Anterior cingulate cortex (tissue), 58 donors: ENCODE results near the gene RAP1GAP2.
"Not testable (repeated sequence)": the region's sequence is repeated elsewhere in the genome, so short reads cannot be mapped to it uniquely, and the experiment has no call there.

Source experiments
- DNase-seq, 58 donors: peaks; one replicate each; lab custom pipeline; 2025; lab: John Stamatoyannopoulos, UW

The RAP1GAP2 gene

GRCh38 chr17:2808367-2809335 lies 12.4 kb downstream of the RAP1GAP2 start:
- peak in 10 of 58 donors; percentile 21 to 50 (median 30) for DNase-seq

GRCh38 chr17:2809337-2809736 lies 13.1 kb downstream of the RAP1GAP2 start:
- no peak for DNase-seq

DNA sequence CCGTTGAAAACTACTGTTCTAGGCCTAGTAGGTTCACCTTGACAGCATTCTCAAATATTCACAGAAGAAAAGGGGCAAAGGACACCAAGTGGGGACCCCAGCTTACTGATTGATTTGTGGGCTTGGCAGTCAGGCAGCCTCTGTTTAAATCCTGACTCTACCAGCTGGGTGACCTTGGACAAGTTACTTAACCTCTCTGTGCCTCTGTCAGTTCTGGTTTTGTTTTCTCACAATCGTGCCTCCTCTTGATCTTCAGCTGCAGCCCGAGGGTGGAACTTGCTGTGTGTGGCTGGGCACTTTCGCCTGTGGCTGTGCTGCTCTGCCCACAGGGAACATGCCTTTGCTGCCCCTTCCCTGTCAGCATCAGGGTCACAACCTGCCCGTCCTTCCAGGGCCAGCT lies 17.8 kb downstream of the RAP1GAP2 start:
- DNase-seq, result no peak

- no peak for DNase-seq
Observed at GRCh38 chr17:2814481-2815341, 18.5 kb downstream of the RAP1GAP2 start.

DNA sequence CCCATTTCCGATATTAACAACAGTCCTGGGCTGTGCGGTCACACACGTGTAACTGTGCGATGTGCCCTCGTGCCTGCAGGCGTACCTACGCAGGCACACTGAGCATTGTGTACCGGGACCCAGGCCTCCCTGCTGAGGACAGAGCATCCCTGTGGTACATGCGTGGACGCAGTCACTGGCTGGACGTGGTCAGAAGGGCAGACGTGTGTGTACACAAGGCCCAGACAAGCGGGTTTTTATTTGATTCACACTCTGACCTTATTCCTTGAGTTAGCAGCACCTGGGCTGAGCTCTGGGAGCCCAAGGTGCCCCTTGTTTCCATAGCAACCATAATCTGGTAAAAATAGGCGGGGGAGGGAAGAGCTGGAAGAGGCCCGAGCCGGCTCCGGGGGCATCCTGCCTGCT lies 19.5 kb downstream of the RAP1GAP2 start:
- DNase-seq, result no peak

DNA sequence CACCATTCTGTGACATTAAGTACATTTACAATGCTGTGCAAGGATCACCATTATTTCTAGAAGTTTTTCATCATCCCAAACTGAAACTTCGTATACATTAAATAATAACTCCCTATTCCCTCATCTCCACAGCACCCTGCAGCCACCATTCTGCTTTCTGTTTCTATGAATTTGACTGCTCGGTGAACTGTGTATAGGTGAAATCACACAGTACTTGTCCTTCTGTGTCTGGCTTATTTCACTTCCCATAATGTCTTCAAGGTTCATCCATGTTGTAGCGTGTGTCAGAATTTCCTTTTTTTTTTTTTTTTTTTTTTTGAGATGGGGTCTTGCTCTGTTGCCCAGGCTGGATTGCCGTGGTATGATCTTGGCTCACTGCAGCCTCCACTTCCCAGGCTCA lies 20.4 kb downstream of the RAP1GAP2 start:
- no peak for DNase-seq

GRCh38 chr17:2819294-2819693 lies 23.1 kb downstream of the RAP1GAP2 start:
- not testable (repeated sequence) for DNase-seq

- no peak for DNase-seq
Observed at GRCh38 chr17:2819921-2820501, 23.8 kb downstream of the RAP1GAP2 start.

GRCh38 chr17:2821868-2822267 lies 25.6 kb downstream of the RAP1GAP2 start:
- DNase-seq, result no peak

DNA sequence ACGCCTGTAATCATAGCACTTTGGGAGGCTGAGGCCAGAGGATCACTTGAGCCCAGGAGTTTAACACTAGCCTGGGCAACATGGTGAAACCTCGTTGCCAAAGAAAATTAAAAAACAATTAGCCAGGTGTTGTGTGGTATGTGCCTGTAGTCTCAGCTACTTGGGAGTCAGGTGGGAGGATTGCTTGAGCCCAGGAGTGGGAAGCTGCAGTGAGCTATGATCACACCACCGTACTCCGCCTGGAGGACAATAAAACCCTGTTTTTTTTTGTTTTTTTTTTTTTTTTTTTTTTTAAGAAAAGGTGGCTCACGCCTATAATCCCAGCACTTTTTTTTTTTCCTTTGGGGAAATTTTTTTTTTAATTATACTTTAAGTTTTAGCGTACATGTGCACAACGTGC lies 26.1 kb downstream of the RAP1GAP2 start:
- no peak for DNase-seq

DNA sequence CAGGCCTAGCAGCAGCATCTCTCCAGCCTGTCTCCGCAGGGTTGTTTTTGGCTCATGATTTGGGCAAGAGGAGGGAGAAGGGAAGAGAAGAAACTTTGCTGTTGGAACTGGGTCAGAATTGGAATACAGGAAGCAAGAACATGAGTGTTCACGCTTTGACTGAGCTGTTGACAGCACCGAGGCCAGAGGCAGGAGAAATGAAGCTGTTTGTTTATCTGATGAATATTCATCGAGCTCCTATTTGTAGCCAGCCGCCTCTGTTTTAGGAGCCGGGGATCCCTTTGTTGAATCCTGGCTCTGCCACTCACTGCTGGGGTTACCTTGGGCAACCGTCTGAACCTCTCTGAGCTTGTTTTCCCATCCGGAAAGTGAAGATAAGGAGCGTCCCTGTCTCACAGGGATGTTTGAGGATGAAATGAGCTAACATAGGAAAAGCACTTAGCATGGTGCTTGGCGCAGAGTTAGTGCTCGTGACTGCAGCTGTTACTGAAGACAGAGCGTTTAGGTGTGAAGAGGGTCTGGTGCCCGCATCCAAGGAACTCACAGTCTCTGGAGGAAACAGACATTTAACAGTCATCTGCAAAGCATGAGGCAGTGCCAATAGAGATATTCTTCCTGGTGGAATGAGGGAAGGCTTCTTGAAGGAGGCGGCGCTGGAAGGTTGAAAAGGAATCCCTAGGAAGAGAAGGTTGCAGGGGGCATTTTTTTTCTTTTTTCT lies 29.2 kb downstream of the RAP1GAP2 start:
- peak in 7 of 58 donors; percentile 16 to 64 (median 28) for DNase-seq

DNA sequence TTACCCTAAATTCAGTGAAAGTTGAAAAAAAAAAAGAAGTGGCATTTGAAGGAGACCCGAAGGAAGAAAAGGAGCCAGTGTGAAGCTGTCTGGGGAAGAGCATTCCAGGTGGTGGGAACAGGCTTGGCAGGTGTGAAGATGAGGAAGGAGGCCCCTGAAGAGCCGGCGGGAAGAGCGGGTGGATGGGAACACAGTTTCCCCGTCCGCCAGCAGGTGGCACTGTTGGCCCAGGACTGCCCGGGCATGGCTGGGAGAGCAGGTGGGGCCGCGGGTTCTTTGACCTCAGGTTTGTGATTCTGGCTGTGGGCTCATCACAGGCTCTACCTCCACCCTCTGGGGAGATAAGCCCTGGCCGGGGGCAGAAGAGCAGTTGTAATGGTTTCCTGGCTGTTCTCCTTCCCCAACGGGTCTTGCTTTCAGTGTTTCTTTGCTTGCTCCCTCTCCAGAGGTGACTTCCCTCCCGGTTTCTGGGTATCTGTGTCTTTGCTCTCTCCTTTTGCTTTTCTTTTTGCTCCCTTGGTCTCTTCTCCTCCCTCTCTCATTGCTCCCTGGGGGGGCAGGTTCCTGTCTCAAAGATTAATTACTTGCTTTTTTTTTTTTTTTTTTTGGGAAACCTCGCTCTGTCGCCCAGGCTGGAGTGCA lies 32.3 kb downstream of the RAP1GAP2 start:
- peak in 41 of 58 donors; percentile 6 to 77 (median 29) for DNase-seq

DNA sequence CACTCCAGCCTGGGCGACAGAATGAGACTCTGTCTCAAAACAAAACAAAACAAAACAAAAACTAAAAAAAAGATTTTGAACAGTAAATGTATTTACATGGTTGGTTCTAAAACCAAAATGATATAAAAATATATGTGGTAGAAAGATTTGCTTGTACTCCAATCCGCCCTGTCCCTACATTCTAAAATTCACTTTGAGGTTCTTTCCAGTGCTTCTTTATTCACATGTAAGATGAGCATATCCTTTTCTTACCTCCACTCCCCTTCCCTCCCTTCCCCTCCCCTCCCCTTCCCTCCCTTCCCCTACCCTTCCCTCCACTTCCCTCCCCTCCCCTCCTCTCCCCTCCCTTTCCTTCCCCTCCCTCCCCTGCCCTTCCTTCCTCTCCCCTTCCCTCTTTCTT lies 34.4 kb downstream of the RAP1GAP2 start:
- no peak for DNase-seq

GRCh38 chr17:2835780-2836179 lies 39.5 kb downstream of the RAP1GAP2 start:
- no peak for DNase-seq

DNA sequence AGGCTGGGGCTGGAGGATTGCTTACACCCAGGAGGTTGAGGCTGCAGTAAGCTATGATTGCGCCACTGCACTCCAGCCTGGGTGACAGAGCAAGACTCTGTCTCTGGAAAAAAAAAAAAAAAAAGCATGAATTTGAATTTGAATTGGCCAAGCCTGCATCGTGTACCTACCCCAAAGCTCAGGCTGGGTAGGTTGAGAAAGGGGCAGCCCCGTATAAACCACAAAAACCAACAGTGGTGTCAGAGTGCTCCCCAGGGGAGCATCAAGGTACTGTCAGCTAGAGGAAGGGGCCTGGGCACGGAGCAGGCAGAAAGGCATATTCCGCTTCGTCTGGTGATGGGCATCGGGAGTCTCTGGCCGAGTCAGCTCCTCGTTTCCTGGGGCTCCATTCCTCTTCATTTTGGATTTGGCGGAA lies 40.9 kb downstream of the RAP1GAP2 start:
- no peak for DNase-seq

DNA sequence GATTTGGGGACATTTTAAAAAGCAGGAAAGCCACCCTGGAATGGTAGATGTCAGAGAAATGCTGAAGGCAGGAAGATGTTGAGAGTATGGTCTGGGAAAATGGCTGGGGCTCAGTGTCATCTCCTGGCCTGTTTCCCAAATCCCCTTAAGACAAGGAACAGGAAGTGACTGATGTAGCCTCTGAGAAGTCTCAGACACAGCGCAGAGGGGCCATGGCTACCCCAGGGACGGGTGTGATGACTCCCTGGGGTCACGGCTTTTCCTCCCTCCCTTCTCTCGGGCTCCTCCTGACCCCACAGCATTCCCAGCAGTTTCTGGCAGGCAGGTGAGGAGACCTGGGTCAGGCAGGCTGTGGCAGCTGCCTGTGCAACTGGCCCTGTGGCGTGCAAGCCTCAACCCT lies 45.4 kb downstream of the RAP1GAP2 start:
- DNase-seq, result no peak

GRCh38 chr17:2842464-2842863 lies 46.2 kb downstream of the RAP1GAP2 start:
- DNase-seq, result no peak

DNA sequence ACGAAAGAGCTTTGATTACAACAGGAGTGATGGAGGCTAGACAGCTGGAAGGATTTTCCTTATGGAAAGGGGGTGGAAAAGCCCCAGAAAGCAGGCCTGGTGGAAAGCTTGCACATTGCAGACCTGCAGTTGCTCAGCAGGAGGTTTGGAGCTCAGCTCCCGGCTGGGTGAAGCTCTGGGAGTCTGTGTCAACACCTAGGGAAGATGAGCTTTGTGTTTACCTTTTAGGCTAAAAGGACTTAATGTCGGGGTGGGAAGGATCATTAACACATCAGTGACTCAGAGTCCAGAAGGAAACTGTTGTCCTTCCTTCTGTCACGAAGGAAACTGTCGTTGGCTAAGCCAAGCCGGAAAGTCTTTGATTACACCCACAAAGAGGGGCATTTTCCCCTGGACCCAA lies 48.2 kb downstream of the RAP1GAP2 start:
- no peak for DNase-seq
